ENCODE data around the gene CCDC167. TPM values are rescaled to one million over a fixed set of nuclear protein-coding genes. Genes with fewer than 3 reads are reported as not detected.

The CCDC167 gene
- 60.2 TPM for polyA plus RNA-seq (2012; ENCODE audit: insufficient read depth, insufficient read length, low read depth)

GRCh38 chr6:37499433-37500293 is at the start of gene CCDC167:
Gene CCDC167, minus strand, starts transcription at chr6:37499893. Its CDS starts 30 bp downstream, at chr6:37499863.
- H3K9me3 ChIP-seq, result no peaks in the 10 kb centered on the region
- no peaks in the 10 kb centered on the region for H3K27me3 ChIP-seq
- no peak for TF ChIP-seq CTCF (IDR thresholded peaks at IDR 0.05; ENCODE audit: low read depth, low read length)
- H3K4me3 ChIP-seq (ENCODE audit: low read depth, low read length), result peak within 1 kb of the TSS; percentile 69
- peaks cover 27% of the 10 kb centered on the region for H3K4me1 ChIP-seq
- peak; percentile 99 for DNase-seq
- no peaks in the 10 kb centered on the region for H3K36me3 ChIP-seq

GRCh38 chr6:37549154-37549553 is 49.5 kb upstream of the CCDC167 start:
- Histone ChIP-seq H3K4me3 (ENCODE audit: low read depth, low read length) (no peak overlapping the region), H3K9me3 (no peaks in the 10 kb centered on the region), H3K27me3 (no peaks in the 10 kb centered on the region), H3K36me3 (no peaks in the 10 kb centered on the region), H3K4me1 (peaks cover 4% of the 10 kb centered on the region)
- DNase-seq, result peak; percentile 35
- no peak for TF ChIP-seq CTCF (IDR thresholded peaks at IDR 0.05; ENCODE audit: low read depth, low read length)

GRCh38 chr6:37548067-37548674 is 48.5 kb upstream of the CCDC167 start:
- TF ChIP-seq CTCF (IDR thresholded peaks at IDR 0.05; ENCODE audit: low read depth, low read length), result no peak
- Histone ChIP-seq H3K4me1 (no peaks in the 10 kb centered on the region), H3K27me3 (no peaks in the 10 kb centered on the region), H3K4me3 (ENCODE audit: low read depth, low read length) (no peak overlapping the region), H3K9me3 (no peaks in the 10 kb centered on the region), H3K36me3 (no peaks in the 10 kb centered on the region)
- DNase-seq, result no peak

GRCh38 chr6:37547564-37548061 is 47.9 kb upstream of the CCDC167 start:
- Histone ChIP-seq H3K27me3 (no peaks in the 10 kb centered on the region), H3K36me3 (no peaks in the 10 kb centered on the region), H3K4me1 (no peaks in the 10 kb centered on the region), H3K4me3 (ENCODE audit: low read depth, low read length) (no peak overlapping the region), H3K9me3 (no peaks in the 10 kb centered on the region)
- DNase-seq, result peak; percentile 61
- no peak for TF ChIP-seq CTCF (IDR thresholded peaks at IDR 0.05; ENCODE audit: low read depth, low read length)

- Histone ChIP-seq H3K4me1 (no peaks in the 10 kb centered on the region), H3K27me3 (no peaks in the 10 kb centered on the region), H3K36me3 (no peaks in the 10 kb centered on the region), H3K4me3 (ENCODE audit: low read depth, low read length) (no peak overlapping the region), H3K9me3 (no peaks in the 10 kb centered on the region)
- peak; percentile 60 for DNase-seq
- TF ChIP-seq CTCF (IDR thresholded peaks at IDR 0.05; ENCODE audit: low read depth, low read length), result 0 out of 2 replicates have a peak, but pooled peaks have one; percentile 9
These were observed 46.6 kb upstream of the CCDC167 start for GRCh38 chr6:37546141-37546871.
